ENCODE measurements around the gene NWD2. TPM values are rescaled to one million over a fixed set of nuclear protein-coding genes. Genes with fewer than 3 reads are reported as not detected.

The NWD2 gene
- polyA plus RNA-seq, 3 donors from 2014 or later: not detected

DNA sequence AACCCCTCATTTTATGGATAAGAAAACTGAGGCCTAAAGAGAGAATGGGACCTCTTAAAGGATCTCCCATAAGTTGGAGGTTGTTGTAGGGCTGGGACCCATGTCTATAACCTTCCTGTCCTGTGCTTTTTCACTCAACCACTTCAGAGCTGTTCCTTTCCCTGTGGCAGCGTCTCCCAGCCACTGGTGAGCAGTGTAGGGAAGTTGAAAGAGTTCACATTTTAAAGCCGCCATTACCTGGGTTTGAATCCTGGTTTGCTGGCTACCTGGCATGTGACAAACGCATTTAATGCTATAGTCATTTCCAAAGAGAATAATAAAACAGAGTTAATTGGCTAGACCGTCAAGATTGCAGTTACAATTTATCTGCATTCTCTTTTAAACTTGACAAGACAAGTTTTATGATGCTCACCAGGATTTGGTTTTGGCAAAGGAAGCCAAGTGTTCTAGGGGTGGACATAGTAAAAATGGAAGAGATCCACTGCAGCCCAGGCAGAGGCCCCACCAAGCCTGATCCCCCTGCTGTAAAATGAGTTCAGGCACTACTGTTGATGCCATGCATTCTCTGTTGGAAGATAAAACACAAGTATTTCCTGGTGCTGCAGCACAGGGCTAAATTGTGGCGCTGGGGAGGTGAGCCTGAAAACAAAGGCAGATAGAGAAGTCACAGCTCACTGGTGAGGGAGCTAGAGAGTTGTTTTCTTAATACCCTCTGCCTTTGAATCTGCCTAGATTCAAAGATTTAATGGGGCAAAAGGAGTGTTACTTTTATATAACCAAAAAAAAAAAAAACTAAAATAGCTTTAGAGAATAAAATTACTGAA lies 218.7 kb downstream of the NWD2 start:
- no peaks in the 10 kb centered on the region for H3K4me1 Mint-ChIP-seq
- no peaks in the 10 kb centered on the region for H3K36me3 Mint-ChIP-seq
- H3K27ac Mint-ChIP-seq: no peak overlapping the region
- peaks cover 0 to 7% (median 3%) of the 10 kb centered on the region in 3 donors for H3K27me3 Mint-ChIP-seq (ENCODE audit: low read depth in 3 of 3)
- DNase-seq: no peak
- H3K9me3 Mint-ChIP-seq: peaks cover 0 to 3% (median 0%) of the 10 kb centered on the region in 6 donors
- H3K4me3 Mint-ChIP-seq: no peak overlapping the region

DNA sequence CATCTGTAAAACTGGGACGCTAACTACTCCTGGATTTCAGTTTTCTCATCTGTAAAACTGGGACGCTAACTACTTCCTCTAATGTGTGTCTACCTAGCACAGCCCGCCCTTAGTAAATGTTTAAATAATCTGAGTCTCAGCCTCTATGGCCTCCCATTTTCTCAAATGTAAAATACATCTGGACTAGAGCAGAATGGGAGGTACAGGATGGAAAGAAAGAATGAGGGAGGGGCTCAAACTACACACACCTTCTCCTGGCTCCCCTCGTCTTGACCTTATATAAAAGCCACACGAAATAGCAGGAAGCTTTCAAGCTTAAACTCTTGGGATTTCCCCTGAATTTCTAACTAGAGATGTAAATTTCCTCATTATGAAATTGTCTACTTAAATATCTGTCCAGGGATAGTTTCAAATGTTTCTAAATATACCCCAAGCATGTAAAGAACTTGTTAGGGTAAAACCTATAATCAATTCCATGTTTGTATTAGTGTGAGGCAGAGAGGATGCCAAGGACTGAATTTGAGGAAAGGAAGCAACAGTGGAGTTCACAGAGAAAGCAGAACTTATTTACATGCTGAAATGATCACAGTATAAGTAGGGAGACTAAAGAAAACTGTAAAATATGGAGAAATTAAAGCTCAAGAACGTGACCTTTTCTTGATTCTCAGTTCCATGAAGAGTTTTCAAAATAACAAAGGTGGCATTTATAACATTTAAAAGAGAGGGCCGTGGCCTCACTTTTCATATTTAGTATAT lies 220.0 kb downstream of the NWD2 start:
- no peaks in the 10 kb centered on the region for H3K4me1 Mint-ChIP-seq
- no peak overlapping the region for H3K4me3 Mint-ChIP-seq
- DNase-seq: no peak
- peaks cover 0 to 7% (median 3%) of the 10 kb centered on the region in 3 donors for H3K27me3 Mint-ChIP-seq (ENCODE audit: low read depth in 3 of 3)
- peaks cover 0 to 3% (median 0%) of the 10 kb centered on the region in 6 donors for H3K9me3 Mint-ChIP-seq
- H3K27ac Mint-ChIP-seq: no peak overlapping the region
- H3K36me3 Mint-ChIP-seq: no peaks in the 10 kb centered on the region

DNA sequence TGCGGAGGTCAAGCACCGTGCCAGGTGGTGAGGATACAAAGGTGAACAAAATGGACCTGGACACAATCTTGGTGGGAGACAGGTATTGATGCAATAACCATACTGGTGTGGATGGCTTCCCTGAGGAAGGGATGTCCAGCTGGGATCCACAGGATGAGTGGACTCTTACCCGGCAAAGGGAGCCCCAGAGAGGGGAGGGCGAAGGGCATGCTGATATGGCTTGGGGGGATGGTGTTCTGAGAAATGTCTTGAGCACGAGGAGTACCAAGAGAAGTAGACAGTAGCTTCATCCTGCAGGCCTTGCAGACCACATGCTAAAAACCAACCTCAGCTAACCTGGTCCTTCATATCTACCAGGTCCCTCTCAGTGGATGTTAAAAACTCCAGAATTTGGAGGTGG lies 220.8 kb downstream of the NWD2 start:
- Mint-ChIP-seq H3K27ac (no peak overlapping the region), H3K36me3 (no peaks in the 10 kb centered on the region), H3K9me3 (peaks cover 0 to 3% (median 0%) of the 10 kb centered on the region in 6 donors), H3K4me1 (no peaks in the 10 kb centered on the region), H3K4me3 (no peak overlapping the region), H3K27me3 (ENCODE audit: low read depth in 3 of 3) (peaks cover 0 to 4% (median 3%) of the 10 kb centered on the region in 3 donors)
- DNase-seq: no peak

DNA sequence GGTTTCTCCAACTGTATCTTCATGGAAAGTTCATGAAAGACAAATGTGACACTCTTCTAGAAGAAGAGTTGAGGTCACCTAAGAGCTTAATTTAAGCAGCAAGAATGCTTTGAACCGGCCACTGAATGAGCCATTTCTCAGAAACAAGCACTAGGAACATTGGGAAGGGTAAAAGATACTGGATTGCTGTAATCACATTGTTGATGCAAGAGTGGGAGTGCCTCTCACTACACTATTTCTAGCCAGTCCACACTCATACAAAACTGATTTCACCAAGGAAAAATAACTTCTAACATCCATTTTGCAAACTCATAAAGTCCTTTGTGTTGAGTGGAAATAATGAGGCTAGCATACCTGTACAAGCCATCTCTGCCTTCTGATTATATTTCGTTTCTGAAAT lies 221.3 kb downstream of the NWD2 start:
- Mint-ChIP-seq H3K4me1 (no peaks in the 10 kb centered on the region), H3K27ac (no peak overlapping the region), H3K36me3 (no peaks in the 10 kb centered on the region), H3K27me3 (ENCODE audit: low read depth in 3 of 3) (peaks cover 0 to 4% (median 3%) of the 10 kb centered on the region in 3 donors), H3K9me3 (peaks cover 0 to 3% (median 0%) of the 10 kb centered on the region in 6 donors), H3K4me3 (no peak overlapping the region)
- no peak for DNase-seq

DNA sequence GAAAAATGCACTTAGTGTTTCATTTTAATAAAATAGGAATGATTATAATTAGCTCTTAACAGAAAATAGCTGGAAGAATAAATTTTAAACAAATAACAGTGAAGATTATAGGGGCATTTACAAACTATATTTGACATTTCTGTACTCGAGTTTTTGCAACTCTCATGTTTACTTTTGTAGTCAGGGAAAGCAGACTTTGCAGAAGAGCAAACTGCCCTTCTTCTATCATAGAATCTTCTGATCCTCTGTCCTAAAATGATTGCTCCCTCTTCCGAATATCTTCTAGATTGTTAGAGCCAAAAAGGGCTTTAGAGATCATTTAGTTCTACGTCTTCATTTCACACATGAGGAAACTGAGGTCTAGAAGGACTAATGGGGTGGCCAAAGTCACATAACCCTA lies 222.7 kb downstream of the NWD2 start:
- H3K4me1 Mint-ChIP-seq: no peaks in the 10 kb centered on the region
- DNase-seq: no peak

DNA sequence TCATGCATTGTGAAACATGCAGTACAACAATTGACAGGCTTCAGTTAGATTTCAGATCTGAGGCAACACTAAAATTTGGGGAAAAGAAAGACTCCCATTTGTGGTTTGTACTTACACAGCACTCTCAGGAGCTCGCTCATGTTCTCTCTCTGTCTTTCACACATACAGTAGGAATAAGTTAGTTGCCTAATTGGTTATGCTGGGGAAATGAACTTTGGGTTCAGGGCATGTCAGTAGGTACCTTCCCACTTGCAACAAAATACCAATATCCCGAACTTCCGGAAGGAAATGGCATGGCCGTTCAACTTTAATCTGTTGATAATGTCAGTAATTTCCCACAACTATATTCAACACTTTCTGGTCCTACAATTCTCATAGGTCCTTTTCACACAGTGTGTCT lies 223.3 kb downstream of the NWD2 start:
- DNase-seq: no peak
- Mint-ChIP-seq H3K9me3 (peaks cover 0 to 4% (median 0%) of the 10 kb centered on the region in 6 donors), H3K27me3 (ENCODE audit: low read depth in 3 of 3) (no peaks in the 10 kb centered on the region), H3K4me3 (no peak overlapping the region), H3K36me3 (no peaks in the 10 kb centered on the region), H3K27ac (no peak overlapping the region), H3K4me1 (no peaks in the 10 kb centered on the region)

More for the DNA sequence above, 222.7 kb downstream of the NWD2 start:
- peaks cover 0 to under 1% (median 0%) of the 10 kb centered on the region in 3 donors for H3K27me3 Mint-ChIP-seq (ENCODE audit: low read depth in 3 of 3)
- H3K9me3 Mint-ChIP-seq: peaks cover 0 to 4% (median 0%) of the 10 kb centered on the region in 6 donors
- H3K4me3 Mint-ChIP-seq: no peak overlapping the region
- H3K36me3 Mint-ChIP-seq: no peaks in the 10 kb centered on the region
- H3K27ac Mint-ChIP-seq: no peak overlapping the region

DNA sequence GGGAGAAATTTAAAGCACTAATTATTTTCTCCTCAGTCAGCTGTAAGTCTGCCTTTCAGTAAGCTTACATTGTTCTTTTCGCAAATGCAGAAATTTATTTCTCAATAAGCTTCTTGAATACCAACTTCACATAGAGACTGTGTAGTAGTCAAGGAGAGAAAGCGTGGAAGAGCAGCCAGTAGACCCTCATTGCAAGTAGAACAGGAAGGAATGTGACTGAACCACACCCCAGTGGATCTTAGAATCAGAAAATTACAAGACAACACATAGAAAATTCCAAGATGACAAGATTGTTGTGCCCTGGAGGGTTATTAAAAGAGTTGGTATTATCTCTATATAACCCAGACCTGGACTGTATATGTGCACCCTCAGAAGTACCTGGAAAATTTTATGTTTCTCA lies 224.7 kb downstream of the NWD2 start:
- Mint-ChIP-seq H3K27ac (no peak overlapping the region), H3K27me3 (ENCODE audit: low read depth in 3 of 3) (peaks cover 0 to 1% (median 0%) of the 10 kb centered on the region in 3 donors), H3K36me3 (no peaks in the 10 kb centered on the region)

DNA sequence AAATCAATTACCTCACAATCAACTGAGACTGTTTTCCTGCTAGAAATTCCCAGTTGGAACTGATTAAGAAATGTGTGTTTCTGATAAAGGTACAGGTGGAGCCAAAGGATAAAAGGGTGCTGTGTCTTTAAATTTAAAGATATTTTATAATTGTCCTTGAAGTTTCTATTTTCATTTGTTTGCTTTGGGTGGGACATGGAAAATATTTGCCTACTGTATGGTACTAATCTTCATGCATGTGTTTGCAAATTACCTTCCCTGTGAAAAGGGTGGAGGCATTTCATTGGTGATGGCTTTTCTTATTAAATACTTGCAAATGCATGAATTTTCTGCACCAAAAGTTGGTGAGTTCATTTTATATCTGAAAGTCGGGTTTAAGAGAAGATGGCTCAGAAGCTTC lies 225.7 kb downstream of the NWD2 start:
- Mint-ChIP-seq H3K36me3 (no peaks in the 10 kb centered on the region), H3K9me3 (peaks cover 0 to 4% (median 0%) of the 10 kb centered on the region in 6 donors), H3K27ac (no peak overlapping the region), H3K4me3 (no peak overlapping the region), H3K27me3 (ENCODE audit: low read depth in 3 of 3) (peaks cover 0 to 4% (median 0%) of the 10 kb centered on the region in 3 donors), H3K4me1 (no peaks in the 10 kb centered on the region)
- no peak for DNase-seq

More for the DNA sequence above, 224.7 kb downstream of the NWD2 start:
- H3K4me1 Mint-ChIP-seq: no peaks in the 10 kb centered on the region
- DNase-seq: no peak
- no peak overlapping the region for H3K4me3 Mint-ChIP-seq
- H3K9me3 Mint-ChIP-seq: peaks cover 0 to 4% (median 0%) of the 10 kb centered on the region in 6 donors

DNA sequence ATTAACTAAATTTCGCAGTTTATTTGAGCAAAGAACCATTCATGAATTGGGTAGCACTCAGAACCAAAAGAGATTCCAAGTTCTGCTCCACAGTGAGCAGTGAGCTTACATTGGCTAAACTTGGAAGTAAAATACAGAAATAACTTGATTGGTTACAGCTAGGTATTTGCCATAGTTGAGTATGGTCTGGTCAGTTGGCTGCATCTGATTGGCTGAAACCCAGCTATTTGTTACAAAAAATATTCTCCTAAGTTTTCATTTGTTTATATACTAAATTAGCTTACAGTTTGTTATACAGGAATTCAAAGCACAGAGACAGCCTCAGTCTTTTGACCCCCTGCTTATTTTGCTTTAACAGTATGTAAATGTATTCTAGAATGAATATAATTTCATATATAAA lies 226.6 kb downstream of the NWD2 start:
- no peak for DNase-seq
- Mint-ChIP-seq H3K4me1 (no peaks in the 10 kb centered on the region), H3K27me3 (ENCODE audit: low read depth in 3 of 3) (peaks cover 0 to 4% (median 0%) of the 10 kb centered on the region in 3 donors), H3K9me3 (peaks cover 0 to 4% (median 0%) of the 10 kb centered on the region in 6 donors), H3K27ac (no peak overlapping the region), H3K36me3 (no peaks in the 10 kb centered on the region), H3K4me3 (no peak overlapping the region)

DNA sequence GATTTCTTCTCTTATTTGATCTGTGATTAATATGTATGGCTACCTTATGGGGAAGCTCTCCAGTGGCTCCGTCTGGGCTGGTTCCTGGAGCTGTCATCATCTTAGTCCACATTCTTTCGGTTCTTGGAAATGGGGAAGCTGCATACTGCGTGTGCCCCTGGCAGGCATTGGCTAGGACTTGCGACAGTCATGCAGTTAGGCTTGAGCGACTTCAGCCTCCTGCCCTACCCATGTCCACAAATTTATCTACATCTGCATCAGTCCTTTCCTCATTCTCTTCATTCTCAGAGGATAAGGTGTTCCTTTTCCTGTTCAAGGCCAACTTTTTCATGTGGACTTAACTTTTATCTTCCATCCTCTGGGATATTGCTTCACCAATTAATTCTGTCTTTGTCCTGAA lies 227.4 kb downstream of the NWD2 start:
- Mint-ChIP-seq H3K4me3 (no peak overlapping the region), H3K27me3 (ENCODE audit: low read depth in 3 of 3) (peaks cover 0 to 4% (median 0%) of the 10 kb centered on the region in 3 donors), H3K9me3 (peaks cover 0 to 4% (median 0%) of the 10 kb centered on the region in 6 donors), H3K27ac (no peak overlapping the region), H3K36me3 (no peaks in the 10 kb centered on the region), H3K4me1 (no peaks in the 10 kb centered on the region)
- no peak for DNase-seq

DNA sequence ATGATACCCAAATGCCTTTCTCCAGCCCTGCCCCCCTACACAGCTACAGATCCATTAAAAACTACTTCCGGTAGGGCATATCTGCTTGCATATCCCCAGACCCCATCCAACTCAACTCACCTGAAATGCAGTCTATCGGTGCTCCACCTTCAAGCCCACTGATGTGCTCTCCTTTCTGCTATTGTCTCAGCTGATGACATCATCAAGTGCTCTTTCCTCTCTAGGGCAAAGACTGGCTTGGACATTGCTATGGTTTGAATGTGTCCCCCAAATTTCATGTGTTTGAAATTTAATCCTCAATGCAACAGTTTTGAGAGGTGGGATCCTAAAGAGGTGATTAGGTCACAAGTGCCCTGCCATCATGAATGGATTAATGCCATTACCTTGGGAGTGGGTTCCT lies 229.3 kb downstream of the NWD2 start:
- Mint-ChIP-seq H3K27me3 (ENCODE audit: low read depth in 3 of 3) (peaks cover 0 to 4% (median 2%) of the 10 kb centered on the region in 3 donors), H3K9me3 (peaks cover 0 to 10% (median 0%) of the 10 kb centered on the region in 6 donors), H3K36me3 (no peaks in the 10 kb centered on the region), H3K4me3 (no peak overlapping the region), H3K4me1 (no peaks in the 10 kb centered on the region), H3K27ac (no peak overlapping the region)
- DNase-seq: no peak

DNA sequence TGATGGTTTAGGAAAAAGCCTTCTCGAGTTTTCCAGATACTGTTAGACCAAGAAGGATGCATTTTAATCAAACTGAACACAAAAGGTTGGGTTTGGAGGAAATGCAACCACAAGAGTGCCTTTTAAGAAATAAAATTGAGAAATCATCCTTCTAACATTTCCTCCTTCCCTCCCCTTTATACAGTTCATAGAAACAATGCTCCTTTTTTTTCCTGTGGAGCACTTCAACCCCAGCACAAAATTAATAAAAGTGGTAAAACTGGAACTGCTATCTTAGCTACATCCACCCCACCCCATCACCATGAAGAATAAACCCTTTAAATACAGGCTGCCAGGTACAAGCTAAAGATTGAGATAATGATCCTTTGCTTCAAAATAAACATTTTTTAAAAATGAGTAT lies 230.5 kb downstream of the NWD2 start:
- peaks cover 0 to 6% (median 5%) of the 10 kb centered on the region in 3 donors for H3K27me3 Mint-ChIP-seq (ENCODE audit: low read depth in 3 of 3)
- peaks cover 0 to 10% (median 0%) of the 10 kb centered on the region in 6 donors for H3K9me3 Mint-ChIP-seq
- H3K36me3 Mint-ChIP-seq: no peaks in the 10 kb centered on the region
- no peak overlapping the region for H3K4me3 Mint-ChIP-seq
- no peak overlapping the region for H3K27ac Mint-ChIP-seq
- no peak for DNase-seq
- no peaks in the 10 kb centered on the region for H3K4me1 Mint-ChIP-seq

DNA sequence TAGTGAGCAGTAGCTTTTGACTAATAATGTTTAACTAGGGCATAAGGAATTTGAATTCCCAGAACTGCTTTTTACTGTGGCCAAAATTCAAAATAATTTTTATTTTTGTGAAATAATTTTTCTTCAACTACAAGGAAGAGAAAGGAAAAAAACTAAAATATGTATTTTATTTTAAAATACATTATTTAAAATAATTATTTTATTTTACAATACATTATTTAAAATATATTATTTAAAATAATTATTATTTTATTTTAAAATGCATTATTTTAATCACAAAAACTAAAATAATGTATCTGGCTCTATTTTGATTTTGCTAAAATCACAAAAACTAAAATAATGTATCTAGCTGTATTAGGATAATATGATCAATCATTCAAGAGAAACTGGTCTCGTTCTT lies 231.2 kb downstream of the NWD2 start:
- Mint-ChIP-seq H3K36me3 (no peaks in the 10 kb centered on the region), H3K27ac (no peak overlapping the region), H3K9me3 (peaks cover 0 to 14% (median 0%) of the 10 kb centered on the region in 6 donors), H3K4me3 (no peak overlapping the region), H3K27me3 (ENCODE audit: low read depth in 3 of 3) (peaks cover 5 to 8% (median 6%) of the 10 kb centered on the region in 3 donors), H3K4me1 (no peaks in the 10 kb centered on the region)
- no peak for DNase-seq

DNA sequence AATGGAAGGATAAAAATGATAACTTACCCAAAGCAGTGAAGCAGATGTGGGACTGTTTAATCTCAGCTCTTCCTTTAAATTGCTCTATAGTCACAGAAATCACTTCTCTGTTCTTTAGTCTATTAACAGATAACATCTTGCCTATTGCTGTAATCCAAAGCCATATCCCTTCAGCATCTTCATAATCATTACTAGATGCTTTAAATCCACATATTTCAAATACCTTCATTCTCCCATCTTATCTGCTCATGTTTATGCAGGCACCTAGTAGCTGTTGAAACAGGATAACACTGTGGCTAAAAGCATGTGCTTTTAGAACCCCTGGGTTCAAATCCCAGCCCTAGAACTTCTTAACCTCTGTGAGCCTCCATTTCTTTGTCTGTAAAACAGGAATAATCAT lies 231.7 kb downstream of the NWD2 start:
- no peak overlapping the region for H3K4me3 Mint-ChIP-seq
- H3K27me3 Mint-ChIP-seq (ENCODE audit: low read depth in 3 of 3): peaks cover 5 to 11% (median 7%) of the 10 kb centered on the region in 3 donors
- no peaks in the 10 kb centered on the region for H3K4me1 Mint-ChIP-seq
- peaks cover 0 to 14% (median 0%) of the 10 kb centered on the region in 6 donors for H3K9me3 Mint-ChIP-seq
- H3K36me3 Mint-ChIP-seq: no peaks in the 10 kb centered on the region
- no peak for DNase-seq
- no peak overlapping the region for H3K27ac Mint-ChIP-seq

All from immature natural killer cell (primary cell).